K562 (cell line): ENCODE measurements around the gene TMCO4. TPM values are rescaled to one million over a fixed set of nuclear protein-coding genes. Genes with fewer than 3 reads are reported as not detected.

Experiments
- CBFA2T2 ChIP-seq: fragments of 450-650 bp; conservative IDR thresholded peaks from 2 replicates; pipeline ENCODE4 v1.6.1; 2017; ENCODE audit warnings: mild to moderate bottlenecking
- ETS2 ChIP-seq: IDR thresholded peaks from 2 replicates; pipeline ENCODE4 v1.6.1; 2016; ENCODE audit warnings: borderline replicate concordance, missing genetic modification characterization, mild to moderate bottlenecking, moderate library complexity, missing compliant biosample characterization; ENCODE audit not compliant: poor library complexity, severe bottlenecking
- RERE ChIP-seq: sonication (generic); formaldehyde crosslinking; IDR thresholded peaks from 2 replicates; pipeline ENCODE4 v1.8.0; 2023; ENCODE audit warnings: missing genetic modification reagents, mild to moderate bottlenecking, borderline replicate concordance
- ZNF280A ChIP-seq: fragments of 450-650 bp; IDR thresholded peaks from 2 replicates; pipeline ENCODE4 v1.6.1; 2018; ENCODE audit warnings: mild to moderate bottlenecking, low read depth; ENCODE audit not compliant: partially characterized antibody
- polyA plus RNA-seq, 8 experiments: library from polyadenylated mRNA; depleted of rRNA in 4 of 8; stranded (reverse) in 5 of 8; unstranded in 3 of 8; fragments of >200 nt; fragmentation: Nextera tagmentation in 2 of 8; fragmentation: Illumina TruSeq in 1 of 8; extraction: Ambion mirVana in 2 of 8; extraction: Trizol in 1 of 8; gene quantifications; 2 replicates each; pipeline versions ENCODE4 v1.2.1 to v1.2.3, GENCODE V29; 2011 to 2014; ENCODE audit warnings: inconsistent platforms in 1 of 8, missing spikeins in 1 of 8
- total RNA-seq, 7 experiments: library from RNA; depleted of rRNA in 6 of 7; stranded (reverse); fragments of >200 nt in 6 of 7; fragmentation: Illumina TruSeq in 2 of 7; extraction: Trizol in 2 of 7; gene quantifications; 2 replicates each; pipeline versions ENCODE4 v1.2.1 to v1.2.3, GENCODE V29; 2011 to 2021; ENCODE audit warnings: low replicate concordance in 1 of 7

The TMCO4 gene
- total and polyA plus RNA-seq, 9 of the 15 experiments (the other 6 are each of a cell fraction or from before 2014, with no cell fraction given) = 0.06 to 2.1 (median 1.2) TPM

- TF ChIP-seq CBFA2T2 (no peak), ETS2 (tag) (no peak), RERE (CRISPR knock-in tag) (no peak), ZNF280A (no peak)
These were observed 54.8 kb downstream of the TMCO4 start (continued) for GRCh38 chr1:19744886-19745285.
